BLaER1 treated with 17β-estradiol and CSF1 and Interleukin-3, amounts not matched to agents 10 nM and 100 nM (cell line): ENCODE results near the gene GRAMD2B.
"Not testable (repeated sequence)": the region's sequence is repeated elsewhere in the genome, so short reads cannot be mapped to it uniquely, and the experiment has no call there.

Source experiments
- H3K27ac ChIP-seq, 11 experiments: shearing (Covaris generic); formaldehyde crosslinking; 2 replicates each; pipeline ENCODE4 v1.8.1; 2022
- H3K27me3 ChIP-seq, 11 experiments: shearing (Covaris generic); formaldehyde crosslinking; 2 replicates each; pipeline ENCODE4 v1.8.1; 2022
- H3K36me3 ChIP-seq, 11 experiments: shearing (Covaris generic); formaldehyde crosslinking; 2 replicates each; pipeline ENCODE4 v1.8.1; 2022
- H3K4me1 ChIP-seq, 10 experiments: shearing (Covaris generic); formaldehyde crosslinking; 2 replicates each; pipeline ENCODE4 v1.8.1; 2022
- H3K4me2 ChIP-seq, 11 experiments: shearing (Covaris generic); formaldehyde crosslinking; 2 replicates each; pipeline ENCODE4 v1.8.1; 2022
- H3K4me3 ChIP-seq, 10 experiments: shearing (Covaris generic); formaldehyde crosslinking; 2 replicates each; pipeline ENCODE4 v1.8.1; 2022
- H3K9ac ChIP-seq, 11 experiments: shearing (Covaris generic); formaldehyde crosslinking; 2 replicates each; pipeline ENCODE4 v1.8.1; 2022
- H3K9me3 ChIP-seq, 11 experiments: shearing (Covaris generic); formaldehyde crosslinking; replicated peaks in 1 of 11; 2 replicates each; pipeline ENCODE4 v1.8.1; 2022
- H4K20me1 ChIP-seq, 11 experiments: shearing (Covaris generic); formaldehyde crosslinking; 2 replicates each; pipeline ENCODE4 v1.8.1; 2022
- Cebpa-rat ChIP-seq, 11 experiments: shearing (Covaris generic); IDR thresholded peaks; 2 replicates each; pipeline ENCODE4 v1.8.1; 2022

The GRAMD2B gene, protein sequence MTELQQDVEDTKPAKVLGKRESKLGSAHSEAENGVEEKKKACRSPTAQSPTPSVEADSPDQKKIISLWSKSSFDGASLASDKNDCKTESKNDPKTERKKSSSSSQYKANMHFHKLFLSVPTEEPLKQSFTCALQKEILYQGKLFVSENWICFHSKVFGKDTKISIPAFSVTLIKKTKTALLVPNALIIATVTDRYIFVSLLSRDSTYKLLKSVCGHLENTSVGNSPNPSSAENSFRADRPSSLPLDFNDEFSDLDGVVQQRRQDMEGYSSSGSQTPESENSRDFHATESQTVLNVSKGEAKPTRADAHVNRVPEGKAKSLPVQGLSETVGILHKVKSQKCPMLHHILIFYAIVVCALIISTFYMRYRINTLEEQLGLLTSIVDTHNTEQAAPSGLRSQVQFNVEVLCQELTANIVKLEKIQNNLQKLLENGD

DNA sequence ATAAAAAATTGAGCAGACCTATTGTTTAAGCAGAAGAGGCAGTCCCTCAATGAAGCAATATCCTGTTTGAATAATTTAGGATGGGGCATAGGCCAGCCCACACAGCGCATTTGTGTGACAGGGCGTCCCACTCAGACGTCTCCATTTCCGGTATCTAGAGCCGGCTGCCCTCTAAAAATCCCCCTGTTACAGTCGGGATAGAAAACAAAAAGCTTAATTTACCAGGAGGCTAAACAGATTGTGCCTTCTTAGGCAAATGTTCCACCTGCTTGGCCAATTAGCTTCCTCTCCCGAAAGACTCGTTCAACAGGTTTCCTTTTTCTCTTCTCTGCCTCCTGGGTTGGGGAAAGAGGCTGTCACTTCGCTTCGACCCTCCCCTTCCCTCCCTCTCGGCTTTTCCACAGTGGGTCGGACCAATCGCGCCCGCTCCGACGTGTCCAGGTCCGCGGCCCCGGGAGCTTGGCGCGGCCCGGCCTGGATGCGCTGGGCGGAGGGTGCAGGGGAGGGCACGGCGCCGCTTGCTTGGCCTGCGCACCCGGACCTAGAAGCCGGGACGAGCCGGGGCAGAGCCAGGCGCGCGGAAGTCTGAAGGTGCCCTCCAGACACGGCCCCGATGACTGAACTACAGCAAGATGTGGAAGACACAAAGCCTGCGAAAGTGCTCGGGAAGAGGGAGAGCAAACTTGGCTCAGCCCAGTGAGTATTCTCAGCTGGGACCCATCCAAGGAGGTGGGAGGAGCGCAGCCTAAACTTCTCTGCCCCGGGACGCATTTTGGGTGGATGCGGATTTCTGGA lies at the start of gene GRAMD2B:
TSS of gene GRAMD2B (plus strand) at position 416 of the 795 bp plus-strand sequence. CDS start at position 614, 198 bp downstream.
- Histone ChIP-seq H3K9ac (no peak within 1 kb of the TSS), H4K20me1 (no peaks in the 10 kb centered on the region), H3K36me3 (no peaks in the 10 kb centered on the region), H3K27ac (no peak within 1 kb of the TSS), H3K4me3 (no peak within 1 kb of the TSS), H3K9me3 (peaks cover 3 to 16% (median 9%) of the 10 kb centered on the region in 11 experiments; a peak in 18 of 22 replicates), H3K4me2 (no peak within 1 kb of the TSS), H3K4me1 (no peaks in the 10 kb centered on the region), H3K27me3 (peaks cover 0 to 10% (median 5%) of the 10 kb centered on the region in 11 experiments; a peak in 10 of 22 replicates)
- no peak for TF ChIP-seq Cebpa-rat (IDR thresholded peaks at IDR 0.05)

DNA sequence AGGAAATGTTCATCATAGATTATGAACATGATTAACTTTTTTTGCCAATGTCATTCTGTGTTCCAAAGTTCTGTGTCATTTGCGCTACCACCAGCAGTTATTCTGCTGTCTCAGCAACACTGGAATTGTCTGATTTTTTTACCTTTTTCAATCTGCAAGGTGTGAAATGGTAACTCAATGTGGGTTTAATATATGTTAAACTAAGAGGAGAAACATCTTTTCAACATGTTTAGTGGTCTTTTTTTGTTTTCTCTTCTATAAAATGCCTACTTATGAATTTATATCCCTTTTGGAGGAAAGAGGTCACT lies 49.1 kb upstream of the GRAMD2B start:
- peaks cover 0 to 5% (median 0%) of the 10 kb centered on the region in 11 experiments; a peak in 2 of 22 replicates for H3K9me3 ChIP-seq
- H3K4me3 ChIP-seq = no peak overlapping the region
- TF ChIP-seq Cebpa-rat (IDR thresholded peaks at IDR 0.05) = no peak
- H3K4me2 ChIP-seq = peak overlapping the region in 10 of 11 experiments; percentile 11 to 59 (median 48); a peak in 18 of 22 replicates
- no peaks in the 10 kb centered on the region for H3K27me3 ChIP-seq
- no peak overlapping the region for H3K9ac ChIP-seq
- H3K4me1 ChIP-seq = peaks cover 0 to 19% (median 15%) of the 10 kb centered on the region in 10 experiments; a peak in 16 of 20 replicates
- H3K36me3 ChIP-seq = no peaks in the 10 kb centered on the region
- H3K27ac ChIP-seq = no peak overlapping the region
- no peaks in the 10 kb centered on the region for H4K20me1 ChIP-seq

DNA sequence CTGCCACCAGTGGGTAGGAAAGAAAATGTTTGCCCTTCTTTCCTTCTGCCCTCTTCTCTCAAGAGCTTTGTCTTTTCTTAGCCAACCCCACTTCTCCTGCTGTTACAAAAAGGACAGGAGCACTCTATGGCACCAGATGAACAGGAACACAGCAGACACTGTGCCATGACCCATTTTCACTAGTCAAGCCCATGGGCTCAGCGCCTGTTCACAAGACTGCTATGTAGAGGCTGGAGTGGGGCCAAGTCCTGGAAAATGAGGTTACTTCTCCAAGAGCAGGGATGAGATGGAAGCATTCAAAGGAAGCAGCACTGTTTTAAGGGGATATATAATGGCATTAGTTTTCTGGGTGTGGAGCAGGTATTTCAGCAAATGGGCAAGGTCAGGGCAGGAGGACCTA lies 46.8 kb upstream of the GRAMD2B start:
- H3K27ac ChIP-seq = no peak overlapping the region
- no peak overlapping the region for H3K9ac ChIP-seq
- no peaks in the 10 kb centered on the region for H4K20me1 ChIP-seq
- no peak overlapping the region for H3K4me3 ChIP-seq
- H3K9me3 ChIP-seq = peaks cover 2 to 15% (median 9%) of the 10 kb centered on the region in 11 experiments; a peak in 20 of 22 replicates
- H3K4me2 ChIP-seq = no peak overlapping the region
- H3K36me3 ChIP-seq = no peaks in the 10 kb centered on the region
- H3K4me1 ChIP-seq = peaks cover 0 to 19% (median 15%) of the 10 kb centered on the region in 10 experiments; a peak in 16 of 20 replicates
- TF ChIP-seq Cebpa-rat (IDR thresholded peaks at IDR 0.05) = no peak
- H3K27me3 ChIP-seq = no peaks in the 10 kb centered on the region

DNA sequence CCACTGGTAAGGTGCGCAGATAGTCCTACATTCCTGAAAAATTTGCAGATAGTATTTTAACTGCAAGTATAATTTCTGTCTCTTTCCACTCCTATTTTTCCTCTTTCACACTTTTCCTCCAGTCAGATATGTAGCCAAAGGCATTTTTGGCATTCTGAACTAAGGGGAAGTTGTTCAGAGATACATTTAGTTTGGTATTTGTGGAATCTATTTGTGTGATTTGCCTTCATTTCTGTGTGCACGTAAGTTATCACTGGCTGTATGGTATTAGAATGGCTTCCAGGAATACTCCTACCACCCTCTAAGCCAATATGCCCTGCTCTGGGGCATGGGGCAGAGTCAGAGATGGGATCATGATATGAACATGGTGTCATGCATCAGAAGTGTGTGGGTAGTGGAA lies 45.8 kb upstream of the GRAMD2B start:
- Histone ChIP-seq H3K9ac (no peak overlapping the region), H3K4me2 (no peak overlapping the region), H4K20me1 (no peaks in the 10 kb centered on the region), H3K27ac (no peak overlapping the region), H3K4me1 (peaks cover 0 to 19% (median 15%) of the 10 kb centered on the region in 10 experiments; a peak in 16 of 20 replicates), H3K27me3 (no peaks in the 10 kb centered on the region), H3K36me3 (no peaks in the 10 kb centered on the region), H3K4me3 (no peak overlapping the region), H3K9me3 (peaks cover 12 to 25% (median 19%) of the 10 kb centered on the region in 11 experiments)
- no peak for TF ChIP-seq Cebpa-rat (IDR thresholded peaks at IDR 0.05)

DNA sequence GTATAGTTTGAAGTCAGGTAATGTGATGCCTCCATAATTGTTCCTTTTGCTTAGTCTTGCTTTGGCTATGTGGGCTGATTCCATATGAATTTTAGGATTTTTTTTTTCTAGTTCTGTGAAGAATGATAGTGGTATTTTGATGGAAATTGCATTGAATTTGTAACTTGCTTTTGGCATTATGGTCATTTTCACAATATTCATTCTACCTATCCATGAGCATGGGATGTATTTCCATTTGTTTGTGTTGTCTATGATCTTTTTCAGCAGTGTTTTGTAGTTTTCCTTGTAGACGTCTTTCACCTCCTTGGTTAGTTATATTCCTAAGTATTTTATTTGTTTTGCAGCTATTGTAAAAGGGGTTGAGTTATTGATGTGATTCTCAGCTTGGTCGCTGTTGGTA lies 42.9 kb upstream of the GRAMD2B start:
- peaks cover 17 to 34% (median 25%) of the 10 kb centered on the region in 11 experiments for H3K9me3 ChIP-seq

DNA sequence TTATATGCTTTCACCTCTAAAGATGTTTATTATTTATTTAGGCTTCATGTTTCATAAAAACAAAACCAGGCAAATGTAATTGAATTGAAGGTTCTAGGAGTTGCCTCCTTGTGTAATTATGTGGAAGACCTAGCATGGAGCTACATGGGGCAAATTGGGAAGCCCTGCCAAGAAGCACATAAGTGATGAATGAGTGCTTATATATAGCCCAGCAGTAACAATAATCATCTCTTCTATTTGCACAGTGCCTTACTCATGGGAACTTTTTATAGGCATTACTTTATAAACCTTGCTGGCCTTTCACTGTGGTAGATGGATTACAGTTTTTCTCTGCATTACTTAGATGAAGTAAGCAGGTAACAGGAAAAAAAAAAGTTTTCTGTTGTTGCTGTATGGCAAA lies 40.0 kb upstream of the GRAMD2B start:
- no peak overlapping the region for H3K4me3 ChIP-seq
- no peaks in the 10 kb centered on the region for H3K4me1 ChIP-seq
- H3K4me2 ChIP-seq = no peak overlapping the region
- TF ChIP-seq Cebpa-rat (IDR thresholded peaks at IDR 0.05) = no peak
- H4K20me1 ChIP-seq = no peaks in the 10 kb centered on the region
- peaks cover 17 to 34% (median 22%) of the 10 kb centered on the region in 11 experiments for H3K9me3 ChIP-seq
- no peak overlapping the region for H3K27ac ChIP-seq
- H3K9ac ChIP-seq = no peak overlapping the region
- no peaks in the 10 kb centered on the region for H3K36me3 ChIP-seq
- H3K27me3 ChIP-seq = no peaks in the 10 kb centered on the region

More for the DNA sequence above, 42.9 kb upstream of the GRAMD2B start:
- H3K36me3 ChIP-seq, H3K9ac ChIP-seq, H4K20me1 ChIP-seq, H3K27ac ChIP-seq, H3K4me3 ChIP-seq, H3K4me2 ChIP-seq, H3K27me3 ChIP-seq, H3K4me1 ChIP-seq: not testable (repeated sequence)

DNA sequence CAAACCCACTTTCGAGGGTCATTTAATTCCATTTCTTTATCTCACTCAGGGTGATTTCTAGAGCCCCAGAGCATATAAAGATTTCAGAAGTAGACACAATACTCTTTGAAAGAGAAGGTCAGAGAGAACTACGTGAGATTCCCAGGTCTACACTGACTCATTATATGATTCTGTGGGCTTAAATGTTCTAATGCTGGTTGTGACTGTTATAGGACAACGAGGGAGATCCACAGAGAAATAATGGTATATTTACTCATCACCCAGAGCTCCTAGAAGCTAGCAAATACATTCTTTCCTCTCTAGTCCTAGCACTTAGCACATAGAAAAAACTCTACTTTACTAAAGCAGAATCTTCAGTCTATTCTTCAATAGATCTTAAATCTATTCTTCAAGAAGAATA lies 39.4 kb upstream of the GRAMD2B start:
- no peaks in the 10 kb centered on the region for H3K4me1 ChIP-seq
- TF ChIP-seq Cebpa-rat (IDR thresholded peaks at IDR 0.05) = no peak
- H3K27ac ChIP-seq = no peak overlapping the region
- no peak overlapping the region for H3K4me2 ChIP-seq
- H4K20me1 ChIP-seq = no peaks in the 10 kb centered on the region
- no peaks in the 10 kb centered on the region for H3K36me3 ChIP-seq
- no peaks in the 10 kb centered on the region for H3K27me3 ChIP-seq
- peaks cover 17 to 34% (median 22%) of the 10 kb centered on the region in 11 experiments for H3K9me3 ChIP-seq
- no peak overlapping the region for H3K4me3 ChIP-seq
- no peak overlapping the region for H3K9ac ChIP-seq

DNA sequence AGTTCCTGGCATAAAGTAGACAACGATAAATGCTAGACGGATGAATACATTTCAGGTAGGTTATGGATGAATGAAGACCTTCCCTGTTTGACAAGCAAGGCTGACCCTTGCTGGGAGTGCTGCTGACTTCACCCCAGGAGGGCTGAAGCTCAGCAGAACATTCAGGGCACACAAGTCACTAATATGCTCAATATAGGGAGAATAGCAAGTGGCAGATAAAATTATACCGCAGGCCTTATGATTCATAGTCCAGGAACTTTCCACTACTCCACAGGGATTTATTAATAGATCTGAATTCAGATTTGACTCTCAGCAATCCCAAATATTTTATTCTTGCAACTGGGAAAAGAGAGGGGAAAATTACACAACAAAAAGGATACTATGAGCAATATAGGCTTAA lies 38.2 kb upstream of the GRAMD2B start:
- Histone ChIP-seq H3K9ac (no peak overlapping the region), H3K36me3 (no peaks in the 10 kb centered on the region), H3K27ac (no peak overlapping the region), H3K9me3 (peaks cover 17 to 33% (median 22%) of the 10 kb centered on the region in 11 experiments), H4K20me1 (no peaks in the 10 kb centered on the region), H3K4me3 (no peak overlapping the region), H3K4me1 (no peaks in the 10 kb centered on the region), H3K4me2 (no peak overlapping the region), H3K27me3 (no peaks in the 10 kb centered on the region)
- no peak for TF ChIP-seq Cebpa-rat (IDR thresholded peaks at IDR 0.05)
